ENCODE data around the gene MCFD2. TPM values are rescaled to one million over a fixed set of nuclear protein-coding genes. Genes with fewer than 3 reads are reported as not detected.

The MCFD2 gene
- total RNA-seq, 1 donor from 2014 or later: 111 TPM

- no peaks in the 10 kb centered on the region for H3K36me3 ChIP-seq
- no peak overlapping the region for H3K27ac Mint-ChIP-seq
Observed at GRCh38 chr2:46958431-46959017, 42.9 kb upstream of the MCFD2 start.

GRCh38 chr2:46956981-46957531, 41.5 kb upstream of the MCFD2 start:
- peaks cover 12% of the 10 kb centered on the region for H3K4me1 ChIP-seq
- H3K36me3 ChIP-seq: no peaks in the 10 kb centered on the region
- H2AFZ ChIP-seq (replicated peaks): no peak overlapping the region
- Mint-ChIP-seq H3K27ac (no peak overlapping the region), H3K9me3 (no peaks in the 10 kb centered on the region), H3K4me3 (no peak overlapping the region), H3K36me3 (peaks cover 31% of the 10 kb centered on the region), H3K4me1 (peaks cover 20% of the 10 kb centered on the region), H3K27me3 (ENCODE audit: insufficient read depth, low read depth) (peaks cover 2% of the 10 kb centered on the region)
- H3K9ac ChIP-seq: no peak overlapping the region
- no peak overlapping the region for H3K4me3 ChIP-seq
- no peak for DNase-seq (ENCODE audit: low spot score)
- H4K20me1 ChIP-seq (ENCODE audit: low read depth): no peaks in the 10 kb centered on the region
- no peak overlapping the region for H3K27ac ChIP-seq
- no peaks in the 10 kb centered on the region for H3K79me2 ChIP-seq (ENCODE audit: low read depth)
- H3F3A ChIP-seq (ENCODE audit: low read depth): peaks cover 4% of the 10 kb centered on the region
- no peaks in the 10 kb centered on the region for H3K27me3 ChIP-seq
- TF ChIP-seq EZH2phosphoT487 (IDR thresholded peaks at IDR 0.05): no peak
- TF ChIP-seq EZH2 (IDR thresholded peaks at IDR 0.05): no peak
- no peak for TF ChIP-seq CTCF (IDR thresholded peaks at IDR 0.05)
- H3K4me2 ChIP-seq: no peak overlapping the region
- no peaks in the 10 kb centered on the region for H3K9me3 ChIP-seq (ENCODE audit: low read depth)

More at GRCh38 chr2:46958431-46959017, 42.9 kb upstream of the MCFD2 start:
- TF ChIP-seq EZH2phosphoT487 (IDR thresholded peaks at IDR 0.05) (no peak), CTCF (IDR thresholded peaks at IDR 0.05) (no peak), EZH2 (IDR thresholded peaks at IDR 0.05) (no peak)
- Histone ChIP-seq H3K27ac (no peak overlapping the region), H4K20me1 (ENCODE audit: low read depth) (no peaks in the 10 kb centered on the region), H3K27me3 (no peaks in the 10 kb centered on the region), H2AFZ (replicated peaks) (no peak overlapping the region), H3K4me3 (no peak overlapping the region), H3K4me2 (no peak overlapping the region), H3K79me2 (ENCODE audit: low read depth) (no peaks in the 10 kb centered on the region), H3K4me1 (peaks cover 12% of the 10 kb centered on the region), H3F3A (ENCODE audit: low read depth) (peaks cover 4% of the 10 kb centered on the region), H3K9me3 (ENCODE audit: low read depth) (no peaks in the 10 kb centered on the region), H3K9ac (no peak overlapping the region)
- no peak for DNase-seq (ENCODE audit: low spot score)
- H3K27me3 Mint-ChIP-seq (ENCODE audit: insufficient read depth, low read depth): peaks cover 2% of the 10 kb centered on the region
- H3K36me3 Mint-ChIP-seq: peaks cover 30% of the 10 kb centered on the region
- H3K4me3 Mint-ChIP-seq: no peak overlapping the region
- peaks cover 20% of the 10 kb centered on the region for H3K4me1 Mint-ChIP-seq
- H3K9me3 Mint-ChIP-seq: no peaks in the 10 kb centered on the region

GRCh38 chr2:46955764-46956163, 40.2 kb upstream of the MCFD2 start:
- H2AFZ ChIP-seq (replicated peaks): no peak overlapping the region
- H3K36me3 ChIP-seq: no peaks in the 10 kb centered on the region
- no peak overlapping the region for H3K4me3 ChIP-seq
- H3K27me3 ChIP-seq: no peaks in the 10 kb centered on the region
- H3K9ac ChIP-seq: no peak overlapping the region
- Mint-ChIP-seq H3K27me3 (ENCODE audit: insufficient read depth, low read depth) (peaks cover 2% of the 10 kb centered on the region), H3K4me1 (peaks cover 20% of the 10 kb centered on the region), H3K4me3 (peak overlapping the region; percentile 47), H3K9me3 (no peaks in the 10 kb centered on the region), H3K27ac (peak overlapping the region; percentile 95), H3K36me3 (peaks cover 35% of the 10 kb centered on the region)
- no peak for DNase-seq (ENCODE audit: low spot score)
- no peak overlapping the region for H3K4me2 ChIP-seq
- H3K9me3 ChIP-seq (ENCODE audit: low read depth): no peaks in the 10 kb centered on the region
- TF ChIP-seq CTCF (IDR thresholded peaks at IDR 0.05): no peak
- no peak for TF ChIP-seq EZH2phosphoT487 (IDR thresholded peaks at IDR 0.05)
- TF ChIP-seq EZH2 (IDR thresholded peaks at IDR 0.05): no peak
- H4K20me1 ChIP-seq (ENCODE audit: low read depth): no peaks in the 10 kb centered on the region
- H3K27ac ChIP-seq: peak overlapping the region; percentile 35
- H3K4me1 ChIP-seq: peaks cover 12% of the 10 kb centered on the region
- H3K79me2 ChIP-seq (ENCODE audit: low read depth): no peaks in the 10 kb centered on the region
- H3F3A ChIP-seq (ENCODE audit: low read depth): peaks cover 4% of the 10 kb centered on the region

Data from neural progenitor cell (in vitro differentiated cells).